Measurements from ENCODE around the gene NDRG3.
"Not testable (repeated sequence)": the region's sequence is repeated elsewhere in the genome, so short reads cannot be mapped to it uniquely, and the experiment has no call there.

The NDRG3 gene

GRCh38 chr20:36645998-36646397, 99.9 kb downstream of the NDRG3 start, which contains the start of gene SLA2:
SLA2 (minus strand) TSS chr20:36646196; CDS start chr20:36641335, 4,861 bp downstream.
- H3K4me3 ChIP-seq (ENCODE audit: extremely low read depth, insufficient read depth, low read length, poor library complexity, severe bottlenecking) = no peak within 1 kb of the TSS
- no peaks in the 10 kb centered on the region for H3K9me3 ChIP-seq (ENCODE audit: control insufficient read depth, low read length)
- peaks cover 3% of the 10 kb centered on the region for H3K4me1 ChIP-seq (ENCODE audit: control insufficient read depth, insufficient read depth, low read length, poor library complexity, severe bottlenecking)
- no peak within 1 kb of the TSS for H3K27ac ChIP-seq (ENCODE audit: low read depth, low read length, severe bottlenecking)
- 86 to 92% methylated on average over 9 of the region's 9 CpGs for WGBS, 2 experiments (ENCODE audit: insufficient coverage in 2 of 2)
- no peaks in the 10 kb centered on the region for H3K36me3 ChIP-seq (ENCODE audit: control insufficient read depth, insufficient read depth, low read length)

GRCh38 chr20:36645353-36645752, 100.5 kb downstream of the NDRG3 start:
- Histone ChIP-seq H3K4me3 (ENCODE audit: extremely low read depth, insufficient read depth, low read length, poor library complexity, severe bottlenecking) (no peak overlapping the region), H3K36me3 (ENCODE audit: control insufficient read depth, insufficient read depth, low read length) (no peaks in the 10 kb centered on the region), H3K27ac (ENCODE audit: low read depth, low read length, severe bottlenecking) (no peak overlapping the region), H3K9me3 (ENCODE audit: control insufficient read depth, low read length) (no peaks in the 10 kb centered on the region), H3K4me1 (ENCODE audit: control insufficient read depth, insufficient read depth, low read length, poor library complexity, severe bottlenecking) (peaks cover 3% of the 10 kb centered on the region)
- 95 to 100% methylated on average over 3 to 4 of the region's 7 CpGs for WGBS, 2 experiments (ENCODE audit: insufficient coverage in 2 of 2)

DNA sequence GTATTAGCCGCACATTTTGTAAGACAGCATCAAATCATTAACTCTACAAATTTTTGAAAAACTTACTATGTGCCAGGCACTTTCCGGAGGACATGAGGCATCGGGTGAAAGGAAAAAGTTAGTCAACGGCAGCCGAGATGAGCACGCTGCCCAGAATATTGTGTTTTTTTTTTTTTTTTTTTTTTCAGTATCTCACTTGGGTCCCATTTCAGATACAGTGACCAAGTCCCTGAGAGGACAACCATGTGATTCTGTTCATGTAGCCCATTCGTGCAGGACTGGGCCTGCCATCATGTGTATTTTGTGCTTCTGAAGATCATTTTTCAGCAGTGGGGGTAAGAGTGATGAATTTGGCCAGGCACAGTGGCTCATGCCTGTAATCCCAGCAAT, 101.2 kb downstream of the NDRG3 start:
- peaks cover 3% of the 10 kb centered on the region for H3K4me1 ChIP-seq (ENCODE audit: control insufficient read depth, insufficient read depth, low read length, poor library complexity, severe bottlenecking)
- WGBS, 2 experiments (ENCODE audit: insufficient coverage in 2 of 2) = 89 to 90% methylated on average over 5 of the region's 7 CpGs

GRCh38 chr20:36644032-36644705, 101.7 kb downstream of the NDRG3 start:
- H3K27ac ChIP-seq (ENCODE audit: low read depth, low read length, severe bottlenecking) = no peak overlapping the region
- H3K4me1 ChIP-seq (ENCODE audit: control insufficient read depth, insufficient read depth, low read length, poor library complexity, severe bottlenecking) = peaks cover 3% of the 10 kb centered on the region
- 88 to 93% methylated on average over 2 to 3 of the region's 5 CpGs for WGBS, 2 experiments (ENCODE audit: insufficient coverage in 2 of 2)
- H3K4me3 ChIP-seq (ENCODE audit: extremely low read depth, insufficient read depth, low read length, poor library complexity, severe bottlenecking) = no peak overlapping the region
- no peaks in the 10 kb centered on the region for H3K9me3 ChIP-seq (ENCODE audit: control insufficient read depth, low read length)
- no peaks in the 10 kb centered on the region for H3K36me3 ChIP-seq (ENCODE audit: control insufficient read depth, insufficient read depth, low read length)

More for the DNA sequence above, 101.2 kb downstream of the NDRG3 start:
- H3K27ac ChIP-seq (ENCODE audit: low read depth, low read length, severe bottlenecking) = no peak overlapping the region
- H3K9me3 ChIP-seq (ENCODE audit: control insufficient read depth, low read length) = no peaks in the 10 kb centered on the region
- H3K4me3 ChIP-seq (ENCODE audit: extremely low read depth, insufficient read depth, low read length, poor library complexity, severe bottlenecking) = no peak overlapping the region
- H3K36me3 ChIP-seq (ENCODE audit: control insufficient read depth, insufficient read depth, low read length) = no peaks in the 10 kb centered on the region

- WGBS, 2 experiments (ENCODE audit: insufficient coverage in 2 of 2) = 78 to 100% methylated on average over 1 to 4 of the region's 6 CpGs
- H3K4me3 ChIP-seq (ENCODE audit: extremely low read depth, insufficient read depth, low read length, poor library complexity, severe bottlenecking) = no peak overlapping the region
- H3K9me3 ChIP-seq (ENCODE audit: control insufficient read depth, low read length) = no peaks in the 10 kb centered on the region
- H3K36me3 ChIP-seq (ENCODE audit: control insufficient read depth, insufficient read depth, low read length) = no peaks in the 10 kb centered on the region
- H3K4me1 ChIP-seq (ENCODE audit: control insufficient read depth, insufficient read depth, low read length, poor library complexity, severe bottlenecking) = peaks cover 3% of the 10 kb centered on the region
- no peak overlapping the region for H3K27ac ChIP-seq (ENCODE audit: low read depth, low read length, severe bottlenecking)
These were observed 103.8 kb downstream of the NDRG3 start for GRCh38 chr20:36642136-36642535.

- H3K4me1 ChIP-seq (ENCODE audit: control insufficient read depth, insufficient read depth, low read length, poor library complexity, severe bottlenecking) = peaks cover 3% of the 10 kb centered on the region
- H3K36me3 ChIP-seq (ENCODE audit: control insufficient read depth, insufficient read depth, low read length) = no peaks in the 10 kb centered on the region
- no peaks in the 10 kb centered on the region for H3K9me3 ChIP-seq (ENCODE audit: control insufficient read depth, low read length)
- WGBS, 2 experiments (ENCODE audit: insufficient coverage in 2 of 2) = 80 to 88% methylated on average over 3 of the region's 3 CpGs
- no peak overlapping the region for H3K27ac ChIP-seq (ENCODE audit: low read depth, low read length, severe bottlenecking)
- H3K4me3 ChIP-seq (ENCODE audit: extremely low read depth, insufficient read depth, low read length, poor library complexity, severe bottlenecking) = no peak overlapping the region
These were observed 104.4 kb downstream of the NDRG3 start for GRCh38 chr20:36641506-36641843.

GRCh38 chr20:36638876-36639400, 107.0 kb downstream of the NDRG3 start:
- WGBS, 2 experiments (ENCODE audit: insufficient coverage in 2 of 2) = 93% methylated on average over 10 to 11 of the region's 12 CpGs
- H3K27ac ChIP-seq (ENCODE audit: low read depth, low read length, severe bottlenecking); H3K4me3 ChIP-seq (ENCODE audit: extremely low read depth, insufficient read depth, low read length, poor library complexity, severe bottlenecking); H3K36me3 ChIP-seq (ENCODE audit: control insufficient read depth, insufficient read depth, low read length); H3K4me1 ChIP-seq (ENCODE audit: control insufficient read depth, insufficient read depth, low read length, poor library complexity, severe bottlenecking); H3K9me3 ChIP-seq (ENCODE audit: control insufficient read depth, low read length): not testable (repeated sequence)

DNA sequence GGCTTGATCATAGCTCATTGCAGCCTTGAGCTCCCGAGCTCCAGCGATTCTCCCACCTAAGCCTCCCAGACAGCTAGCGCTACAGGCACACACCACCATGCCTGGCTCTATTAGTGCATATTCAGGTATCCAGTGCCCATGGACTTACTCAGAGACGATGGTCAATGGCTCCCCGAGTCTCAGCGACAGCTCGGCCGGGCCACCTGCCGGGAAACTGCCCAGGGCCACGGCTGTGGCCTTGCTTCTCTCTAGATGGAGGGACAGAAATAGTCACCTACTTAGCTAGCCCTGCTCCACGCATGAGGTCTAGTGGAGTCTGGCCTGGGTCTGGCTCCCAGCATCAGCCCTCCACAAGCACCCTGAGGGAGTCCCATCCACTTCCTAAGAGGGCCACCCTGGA, 111.5 kb downstream of the NDRG3 start:
- H3K27ac ChIP-seq (ENCODE audit: low read depth, low read length, severe bottlenecking) = no peak overlapping the region
- H3K4me1 ChIP-seq (ENCODE audit: control insufficient read depth, insufficient read depth, low read length, poor library complexity, severe bottlenecking) = no peaks in the 10 kb centered on the region
- H3K36me3 ChIP-seq (ENCODE audit: control insufficient read depth, insufficient read depth, low read length) = no peaks in the 10 kb centered on the region
- H3K4me3 ChIP-seq (ENCODE audit: extremely low read depth, insufficient read depth, low read length, poor library complexity, severe bottlenecking) = no peak overlapping the region
- no peaks in the 10 kb centered on the region for H3K9me3 ChIP-seq (ENCODE audit: control insufficient read depth, low read length)
- WGBS, 2 experiments (ENCODE audit: insufficient coverage in 2 of 2) = 90% methylated on average over 10 of the region's 11 CpGs

GRCh38 chr20:36633285-36633772, 112.6 kb downstream of the NDRG3 start:
- H3K4me3 ChIP-seq (ENCODE audit: extremely low read depth, insufficient read depth, low read length, poor library complexity, severe bottlenecking) = no peak overlapping the region
- 92 to 93% methylated on average over 8 to 9 of the region's 9 CpGs for WGBS, 2 experiments (ENCODE audit: insufficient coverage in 2 of 2)
- H3K4me1 ChIP-seq (ENCODE audit: control insufficient read depth, insufficient read depth, low read length, poor library complexity, severe bottlenecking) = no peaks in the 10 kb centered on the region
- no peaks in the 10 kb centered on the region for H3K36me3 ChIP-seq (ENCODE audit: control insufficient read depth, insufficient read depth, low read length)
- H3K9me3 ChIP-seq (ENCODE audit: control insufficient read depth, low read length) = no peaks in the 10 kb centered on the region
- H3K27ac ChIP-seq (ENCODE audit: low read depth, low read length, severe bottlenecking) = no peak overlapping the region

GRCh38 chr20:36632487-36633284, 113.2 kb downstream of the NDRG3 start:
- H3K9me3 ChIP-seq (ENCODE audit: control insufficient read depth, low read length) = no peaks in the 10 kb centered on the region
- H3K4me3 ChIP-seq (ENCODE audit: extremely low read depth, insufficient read depth, low read length, poor library complexity, severe bottlenecking) = no peak overlapping the region
- H3K36me3 ChIP-seq (ENCODE audit: control insufficient read depth, insufficient read depth, low read length) = no peaks in the 10 kb centered on the region
- no peak overlapping the region for H3K27ac ChIP-seq (ENCODE audit: low read depth, low read length, severe bottlenecking)
- 84 to 91% methylated on average over 11 of the region's 14 CpGs for WGBS, 2 experiments (ENCODE audit: insufficient coverage in 2 of 2)
- no peaks in the 10 kb centered on the region for H3K4me1 ChIP-seq (ENCODE audit: control insufficient read depth, insufficient read depth, low read length, poor library complexity, severe bottlenecking)

- Histone ChIP-seq H3K4me1 (ENCODE audit: control insufficient read depth, insufficient read depth, low read length, poor library complexity, severe bottlenecking) (no peaks in the 10 kb centered on the region), H3K27ac (ENCODE audit: low read depth, low read length, severe bottlenecking) (no peak overlapping the region), H3K9me3 (ENCODE audit: control insufficient read depth, low read length) (no peaks in the 10 kb centered on the region), H3K4me3 (ENCODE audit: extremely low read depth, insufficient read depth, low read length, poor library complexity, severe bottlenecking) (no peak overlapping the region), H3K36me3 (ENCODE audit: control insufficient read depth, insufficient read depth, low read length) (no peaks in the 10 kb centered on the region)
- WGBS, 2 experiments (ENCODE audit: insufficient coverage in 2 of 2) = 86 to 92% methylated on average over 3 of the region's 3 CpGs
These were observed 113.8 kb downstream of the NDRG3 start for GRCh38 chr20:36632147-36632486.

Data from mesodermal cell (in vitro differentiated cells).